Measurements from ENCODE around the gene SH3D19. TPM values are rescaled to one million over a fixed set of nuclear protein-coding genes. Genes with fewer than 3 reads are reported as not detected.

The SH3D19 gene
- total RNA-seq, 1 donor from 2014 or later, result 32.0 TPM

DNA sequence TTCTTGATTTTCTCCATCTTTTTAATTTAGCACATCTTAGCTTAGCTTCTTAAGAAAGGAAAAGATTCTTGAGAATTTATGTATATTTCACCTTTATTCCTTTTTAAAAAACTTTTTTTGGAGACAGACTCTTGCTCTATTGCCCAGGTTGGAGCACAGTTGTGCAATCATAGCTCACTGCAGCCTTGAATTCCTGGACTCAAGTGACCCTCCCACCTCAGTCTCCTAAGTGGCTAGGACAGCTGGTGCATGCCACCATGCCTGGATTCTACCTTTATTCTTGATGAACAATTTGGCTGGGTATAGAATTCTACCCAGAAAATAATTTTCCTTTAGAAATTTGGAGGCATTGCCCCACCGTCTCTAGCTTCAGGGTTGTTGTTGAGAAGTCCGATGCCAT is 19.5 kb upstream of the SH3D19 start:
- DNase-seq (ENCODE audit: low spot score), result no peak
- Mint-ChIP-seq H3K36me3 (ENCODE audit: low read depth) (peaks cover 2% of the 10 kb centered on the region), H3K9me3 (ENCODE audit: low read depth) (peaks cover 4% of the 10 kb centered on the region), H3K4me1 (ENCODE audit: low read depth) (peaks cover 4% of the 10 kb centered on the region), H3K4me3 (ENCODE audit: unreplicated experiment) (no peak overlapping the region), H3K27me3 (ENCODE audit: low read depth) (no peaks in the 10 kb centered on the region), H3K27ac (ENCODE audit: unreplicated experiment) (no peak overlapping the region)
- TF ChIP-seq, protein P1, sequence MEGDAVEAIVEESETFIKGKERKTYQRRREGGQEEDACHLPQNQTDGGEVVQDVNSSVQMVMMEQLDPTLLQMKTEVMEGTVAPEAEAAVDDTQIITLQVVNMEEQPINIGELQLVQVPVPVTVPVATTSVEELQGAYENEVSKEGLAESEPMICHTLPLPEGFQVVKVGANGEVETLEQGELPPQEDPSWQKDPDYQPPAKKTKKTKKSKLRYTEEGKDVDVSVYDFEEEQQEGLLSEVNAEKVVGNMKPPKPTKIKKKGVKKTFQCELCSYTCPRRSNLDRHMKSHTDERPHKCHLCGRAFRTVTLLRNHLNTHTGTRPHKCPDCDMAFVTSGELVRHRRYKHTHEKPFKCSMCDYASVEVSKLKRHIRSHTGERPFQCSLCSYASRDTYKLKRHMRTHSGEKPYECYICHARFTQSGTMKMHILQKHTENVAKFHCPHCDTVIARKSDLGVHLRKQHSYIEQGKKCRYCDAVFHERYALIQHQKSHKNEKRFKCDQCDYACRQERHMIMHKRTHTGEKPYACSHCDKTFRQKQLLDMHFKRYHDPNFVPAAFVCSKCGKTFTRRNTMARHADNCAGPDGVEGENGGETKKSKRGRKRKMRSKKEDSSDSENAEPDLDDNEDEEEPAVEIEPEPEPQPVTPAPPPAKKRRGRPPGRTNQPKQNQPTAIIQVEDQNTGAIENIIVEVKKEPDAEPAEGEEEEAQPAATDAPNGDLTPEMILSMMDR (IDR thresholded peaks at IDR 0.05), result no peak

DNA sequence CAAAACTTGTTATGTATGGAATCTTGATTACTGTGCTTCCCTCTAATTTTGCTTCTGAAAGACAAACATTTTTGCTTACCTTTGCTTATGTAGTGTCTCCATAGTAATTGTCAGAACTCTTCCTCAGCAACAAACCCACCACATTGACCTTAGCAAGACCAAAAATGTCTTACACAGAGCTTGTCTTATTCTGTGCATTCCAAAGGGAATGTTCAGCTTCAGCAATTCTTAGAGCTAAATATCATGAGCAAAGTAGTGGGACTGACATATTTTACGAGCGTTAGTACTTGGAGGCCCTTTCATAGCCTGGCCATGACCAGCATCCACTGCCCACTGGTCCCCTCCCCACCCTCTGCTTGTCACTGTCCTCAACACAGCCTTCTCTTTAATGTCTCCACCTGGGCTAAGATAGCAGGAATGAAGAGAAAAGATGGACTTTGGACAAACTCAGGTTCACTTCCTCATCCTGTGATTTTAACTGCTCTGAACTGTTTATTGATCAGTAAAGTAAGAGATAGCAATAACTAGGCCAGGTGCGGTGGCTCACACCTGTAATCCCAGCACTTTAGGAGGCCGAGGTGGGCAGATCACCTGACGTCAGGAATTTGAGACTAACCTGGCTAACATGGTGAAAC is 15.5 kb upstream of the SH3D19 start:
- no peak overlapping the region for H3K27ac Mint-ChIP-seq (ENCODE audit: unreplicated experiment)
- peaks cover 4% of the 10 kb centered on the region for H3K4me1 Mint-ChIP-seq (ENCODE audit: low read depth)
- TF ChIP-seq, protein P1 (IDR thresholded peaks at IDR 0.05), result no peak
- no peak for DNase-seq (ENCODE audit: low spot score)
- peaks cover 2% of the 10 kb centered on the region for H3K27me3 Mint-ChIP-seq (ENCODE audit: low read depth)
- peaks cover 4% of the 10 kb centered on the region for H3K9me3 Mint-ChIP-seq (ENCODE audit: low read depth)
- peaks cover 2% of the 10 kb centered on the region for H3K36me3 Mint-ChIP-seq (ENCODE audit: low read depth)
- no peak overlapping the region for H3K4me3 Mint-ChIP-seq (ENCODE audit: unreplicated experiment)

DNA sequence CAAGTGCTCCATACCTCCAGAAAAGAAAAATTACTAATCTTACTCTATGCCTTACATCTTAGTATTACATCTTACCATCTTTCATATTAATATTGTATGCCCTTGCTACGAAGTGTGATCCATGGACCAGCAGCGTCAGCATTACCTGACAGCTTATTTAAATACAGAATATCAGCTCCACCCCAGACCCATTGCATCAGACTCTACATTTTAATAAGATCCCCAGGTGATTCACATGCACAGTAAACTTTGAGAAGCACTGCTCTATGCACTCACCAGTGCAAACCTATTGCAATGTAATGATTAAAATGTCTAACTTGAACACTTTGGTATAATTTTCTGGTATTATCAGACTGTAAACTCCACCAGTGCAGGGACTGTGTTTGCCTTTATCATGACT is 14.1 kb upstream of the SH3D19 start:
- H3K27ac Mint-ChIP-seq (ENCODE audit: unreplicated experiment), result no peak overlapping the region
- peaks cover 2% of the 10 kb centered on the region for H3K36me3 Mint-ChIP-seq (ENCODE audit: low read depth)
- H3K27me3 Mint-ChIP-seq (ENCODE audit: low read depth), result peaks cover 2% of the 10 kb centered on the region
- no peak overlapping the region for H3K4me3 Mint-ChIP-seq (ENCODE audit: unreplicated experiment)
- DNase-seq (ENCODE audit: low spot score), result no peak
- H3K4me1 Mint-ChIP-seq (ENCODE audit: low read depth), result peaks cover 4% of the 10 kb centered on the region
- no peaks in the 10 kb centered on the region for H3K9me3 Mint-ChIP-seq (ENCODE audit: low read depth)
- TF ChIP-seq, protein P1 (IDR thresholded peaks at IDR 0.05), result no peak

DNA sequence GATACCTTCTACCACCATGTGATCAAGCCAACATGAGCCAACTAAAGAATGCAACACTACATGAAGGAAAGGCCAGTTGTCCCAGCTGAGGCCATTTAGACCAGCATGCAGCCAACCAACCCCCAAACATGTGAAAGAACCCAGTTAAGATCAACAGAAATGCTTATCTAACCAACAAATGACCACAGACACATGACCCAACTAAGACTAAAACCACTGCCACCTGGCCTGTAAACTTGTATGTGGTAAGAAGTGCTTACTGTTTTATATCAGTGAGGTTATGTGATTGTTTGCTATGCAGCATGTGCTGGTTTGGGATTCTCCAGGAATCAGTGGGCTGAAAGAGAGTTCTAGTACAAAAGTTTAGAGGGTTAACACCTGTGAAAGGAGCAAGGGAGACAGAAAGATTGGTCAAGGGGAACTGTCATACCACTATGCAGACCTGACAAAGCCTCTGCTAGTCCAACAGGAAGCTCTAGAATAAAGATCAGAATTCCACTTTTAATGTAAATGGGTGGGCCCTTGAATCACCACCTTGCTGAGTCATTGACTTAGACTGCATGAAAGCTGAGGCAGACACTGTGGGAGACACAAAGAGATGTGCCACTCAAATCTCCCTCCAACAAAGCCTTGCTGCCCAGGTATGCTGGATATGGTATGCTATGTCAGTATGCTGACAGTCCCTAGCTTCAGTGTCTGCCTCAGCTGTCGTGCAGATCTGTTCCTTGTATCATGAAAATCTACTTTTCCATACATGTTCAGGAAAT is 6.1 kb upstream of the SH3D19 start:
- Mint-ChIP-seq H3K4me1 (ENCODE audit: low read depth) (no peaks in the 10 kb centered on the region), H3K9me3 (ENCODE audit: low read depth) (no peaks in the 10 kb centered on the region), H3K4me3 (ENCODE audit: unreplicated experiment) (no peak overlapping the region), H3K36me3 (ENCODE audit: low read depth) (no peaks in the 10 kb centered on the region), H3K27me3 (ENCODE audit: low read depth) (no peaks in the 10 kb centered on the region), H3K27ac (ENCODE audit: unreplicated experiment) (no peak overlapping the region)
- TF ChIP-seq, protein P1 (IDR thresholded peaks at IDR 0.05), result no peak
- DNase-seq (ENCODE audit: low spot score), result no peak

DNA sequence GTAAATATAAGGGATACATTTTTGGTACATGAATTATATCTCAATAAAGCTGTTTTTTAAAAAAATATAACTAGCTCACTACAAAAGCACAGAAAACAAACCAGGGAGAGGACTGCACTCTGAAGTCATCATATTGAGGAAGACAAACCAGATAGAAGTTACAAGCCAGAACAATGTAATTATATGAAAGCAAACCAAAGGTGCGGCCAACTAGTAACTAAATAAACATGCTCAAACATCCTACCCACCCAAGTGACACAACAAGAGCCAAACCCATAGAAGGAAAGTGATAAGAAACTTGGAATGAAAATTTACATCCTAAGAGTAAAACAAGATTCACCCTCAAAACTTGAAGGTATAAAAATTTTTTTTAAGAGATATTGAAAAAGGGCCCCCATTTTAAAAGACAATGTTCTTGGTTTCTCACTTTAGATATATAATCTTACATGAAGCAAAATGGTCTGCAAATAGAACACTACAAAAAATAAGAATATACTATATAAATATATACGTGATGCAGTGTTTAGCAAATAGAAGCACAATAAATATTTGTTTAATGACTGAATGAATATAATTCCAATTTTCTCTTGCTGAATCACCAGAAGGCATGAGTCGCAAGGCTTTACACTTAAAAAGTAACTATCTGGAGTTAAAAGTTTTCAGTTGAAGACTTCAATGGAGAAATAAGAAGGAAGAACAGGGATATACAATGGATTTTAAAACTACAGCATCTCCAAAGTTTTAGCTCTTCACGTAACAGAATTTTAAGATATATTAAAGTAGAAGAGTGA is 4.0 kb upstream of the SH3D19 start:
- TF ChIP-seq, protein P1 (IDR thresholded peaks at IDR 0.05), result no peak
- no peak for DNase-seq (ENCODE audit: low spot score)
- Mint-ChIP-seq H3K27me3 (ENCODE audit: low read depth) (no peaks in the 10 kb centered on the region), H3K36me3 (ENCODE audit: low read depth) (no peaks in the 10 kb centered on the region), H3K4me1 (ENCODE audit: low read depth) (peaks cover 9% of the 10 kb centered on the region), H3K27ac (ENCODE audit: unreplicated experiment) (no peak overlapping the region), H3K9me3 (ENCODE audit: low read depth) (no peaks in the 10 kb centered on the region), H3K4me3 (ENCODE audit: unreplicated experiment) (no peak overlapping the region)
